NCI-H2081 (cell line): ENCODE data around the gene FUT6.
A peak's percentile ranks its signal among the peaks of the same experiment; 100 is the strongest.

Experiments used
- DNase-seq, 2 experiments: peaks; one replicate each; lab custom pipeline; 2025; lab: John Stamatoyannopoulos, UW

Gene FUT6

DNA sequence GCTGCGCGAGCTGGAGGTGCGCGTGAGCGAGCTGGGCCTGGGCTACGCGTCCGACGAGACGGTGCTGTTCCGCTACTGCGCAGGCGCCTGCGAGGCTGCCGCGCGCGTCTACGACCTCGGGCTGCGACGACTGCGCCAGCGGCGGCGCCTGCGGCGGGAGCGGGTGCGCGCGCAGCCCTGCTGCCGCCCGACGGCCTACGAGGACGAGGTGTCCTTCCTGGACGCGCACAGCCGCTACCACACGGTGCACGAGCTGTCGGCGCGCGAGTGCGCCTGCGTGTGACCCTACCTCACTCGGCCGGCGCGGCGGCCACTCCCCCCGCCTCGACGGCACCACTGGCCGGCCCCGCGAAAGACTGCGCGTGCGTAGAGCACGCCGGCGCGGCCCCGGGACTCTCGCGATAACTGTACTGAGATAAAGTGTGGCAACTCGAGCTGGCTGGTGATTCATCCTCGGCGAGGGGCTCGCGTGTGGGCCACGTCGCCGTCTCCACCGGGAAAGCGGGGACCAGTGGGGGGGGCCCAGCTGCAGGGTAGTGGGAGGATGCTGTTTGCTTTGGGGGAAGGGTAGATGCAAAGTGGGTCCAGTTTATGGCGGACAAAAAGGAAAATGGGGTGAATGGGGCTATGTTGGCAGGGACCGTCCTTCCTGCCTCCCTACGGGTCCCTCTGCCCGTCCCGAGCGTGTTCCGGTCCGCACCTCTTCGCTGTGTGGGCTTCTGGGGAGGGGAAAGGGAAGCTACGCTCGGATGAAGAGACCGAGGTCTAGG lies 11.4 kb downstream of the FUT6 start:
- peak; percentile 94 to 97 for DNase-seq

DNA sequence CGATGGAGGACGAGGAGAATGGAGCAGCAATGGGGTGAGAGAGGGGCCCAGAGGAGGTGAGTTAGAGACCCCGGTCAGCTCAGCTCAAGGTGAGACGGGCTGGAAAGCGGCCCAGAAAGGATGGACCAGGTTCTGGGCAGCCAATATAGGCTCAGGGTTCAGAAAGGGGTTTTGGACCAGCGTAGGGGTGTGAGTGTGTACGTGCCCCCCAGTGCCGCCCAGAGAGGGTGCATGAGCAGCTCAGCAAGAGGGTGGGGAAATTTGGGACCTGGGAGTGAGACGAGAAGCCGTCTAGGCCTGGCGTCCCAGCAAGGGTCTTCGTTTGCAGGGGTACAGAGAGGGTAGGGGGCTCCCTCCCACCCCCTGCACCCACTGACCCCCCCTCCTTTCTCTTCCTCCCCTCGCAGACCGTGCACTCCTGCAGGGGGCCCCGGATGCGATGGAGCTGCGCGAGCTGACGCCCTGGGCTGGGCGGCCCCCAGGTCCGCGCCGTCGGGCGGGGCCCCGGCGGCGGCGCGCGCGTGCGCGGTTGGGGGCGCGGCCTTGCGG lies 12.1 kb downstream of the FUT6 start:
- DNase-seq = no peak

- DNase-seq = peak; percentile 83 to 94
These were observed 12.8 kb downstream of the FUT6 start for GRCh38 chr19:5826531-5827341.

DNA sequence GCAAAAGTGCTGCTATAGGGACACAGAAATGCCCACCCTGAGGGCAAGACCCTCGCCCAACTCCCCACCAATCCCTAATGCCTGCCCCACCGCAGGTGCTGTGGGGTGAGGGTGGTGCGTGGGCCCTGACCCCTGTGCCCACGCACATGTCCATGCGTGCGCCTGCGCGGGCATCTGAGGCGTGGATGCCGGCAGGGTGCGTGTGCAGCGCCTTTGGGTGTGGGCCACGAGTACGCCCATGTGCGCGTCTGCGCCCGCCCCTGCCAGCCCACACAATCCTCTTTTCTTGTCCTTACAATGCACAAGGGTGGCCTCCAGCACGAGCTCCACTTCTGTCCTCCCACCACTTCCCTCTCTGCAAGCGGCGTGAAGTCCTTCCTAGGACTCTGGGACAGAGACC lies 14.3 kb downstream of the FUT6 start:
- DNase-seq = no peak

GRCh38 chr19:5824751-5825150 lies 14.8 kb downstream of the FUT6 start:
- no peak for DNase-seq

DNA sequence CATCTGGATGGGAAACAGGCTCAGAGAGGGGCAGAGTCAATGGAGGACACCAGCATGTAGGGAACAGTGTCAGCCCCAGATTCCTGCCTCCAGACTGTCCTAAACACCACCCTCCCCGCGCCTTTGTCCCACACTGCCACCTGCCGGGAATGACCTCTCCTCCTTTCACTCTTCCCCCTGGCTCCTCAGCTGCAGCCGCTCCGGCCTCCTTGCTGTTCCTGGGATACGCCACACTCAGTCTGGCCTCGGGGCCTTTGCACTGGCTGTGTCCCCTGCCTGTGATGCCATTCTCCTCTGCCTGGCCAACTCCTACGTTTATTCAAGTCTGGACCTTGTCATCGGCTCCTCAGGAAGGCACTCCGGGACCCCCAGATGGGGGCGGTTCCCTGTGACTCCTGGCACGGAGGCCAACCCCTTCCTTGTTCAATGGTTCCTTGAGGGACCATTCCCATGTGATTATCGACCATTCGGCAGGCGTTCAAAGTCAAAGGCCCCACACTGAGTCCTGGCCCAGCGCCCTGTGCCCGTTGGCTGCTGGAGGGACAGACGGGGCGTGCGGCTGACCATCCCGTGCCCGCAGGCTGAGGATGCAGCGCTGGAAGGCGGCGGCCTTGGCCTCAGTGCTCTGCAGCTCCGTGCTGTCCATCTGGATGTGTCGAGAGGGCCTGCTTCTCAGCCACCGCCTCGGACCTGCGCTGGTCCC lies 15.8 kb downstream of the FUT6 start:
- no peak for DNase-seq

DNA sequence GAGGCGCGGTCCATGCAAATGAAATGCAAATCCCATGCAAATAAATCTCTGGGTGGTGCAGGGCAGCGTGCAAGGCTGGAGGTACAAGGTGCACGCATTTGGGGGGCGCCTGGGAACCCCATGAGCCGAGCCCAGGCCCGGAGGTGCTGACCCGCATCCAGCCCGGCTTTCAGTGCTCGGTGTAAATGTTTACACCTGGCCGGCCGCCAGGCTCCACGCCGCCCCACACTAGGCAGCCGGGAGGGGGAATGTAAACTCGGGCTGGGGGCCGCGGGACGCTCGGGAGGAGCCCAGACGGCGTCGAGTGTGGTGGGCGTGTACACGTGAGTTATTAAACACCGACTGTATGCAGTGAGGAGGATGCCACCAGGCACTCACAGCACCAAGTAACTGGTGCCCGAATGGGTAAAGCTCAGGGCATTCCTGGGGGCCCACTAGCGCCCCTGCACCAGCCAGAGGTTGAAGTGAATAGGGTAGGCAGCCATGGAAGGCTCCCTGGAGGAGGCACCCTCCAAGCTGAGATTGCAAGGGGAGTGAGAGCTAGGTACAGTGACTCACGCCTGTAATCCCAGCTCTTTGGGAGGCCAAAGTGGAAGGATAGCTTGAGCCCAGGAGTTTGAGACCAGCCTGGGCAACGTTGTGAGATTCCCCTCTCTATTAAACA lies 17.2 kb downstream of the FUT6 start:
- DNase-seq = peak in 1 of 2 experiments; percentile 24

DNA sequence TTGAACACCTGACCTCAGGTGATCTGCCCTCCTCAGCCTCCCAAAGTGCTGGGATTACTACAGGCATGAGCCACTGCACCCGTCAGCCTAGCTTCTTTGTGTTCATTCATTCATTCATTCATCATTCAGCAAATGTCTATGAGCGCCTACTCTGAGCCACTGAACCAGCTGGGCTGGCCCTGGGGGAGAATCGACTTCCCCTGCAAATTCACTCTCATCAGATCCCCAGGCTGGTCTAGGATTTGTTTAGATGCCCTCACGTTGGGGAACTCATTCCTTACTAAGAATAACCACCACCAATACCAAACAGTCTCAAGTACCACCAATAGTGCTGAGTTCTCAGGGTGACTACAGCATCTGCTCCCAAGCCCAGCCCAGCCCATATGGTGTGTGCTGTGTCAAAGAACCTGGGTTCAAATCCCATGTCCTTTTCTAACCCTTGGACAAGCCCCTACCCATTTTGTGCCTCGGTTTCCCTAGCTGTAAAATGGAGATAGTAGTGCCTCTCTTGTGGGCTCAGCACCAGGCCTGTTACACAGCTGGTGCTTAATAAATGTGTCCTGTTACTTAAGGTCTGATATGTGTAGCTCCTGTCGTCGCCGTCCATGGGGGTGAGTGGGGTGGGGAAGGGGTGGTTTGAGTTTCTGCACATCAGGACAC lies 17.9 kb downstream of the FUT6 start:
- no peak for DNase-seq

DNA sequence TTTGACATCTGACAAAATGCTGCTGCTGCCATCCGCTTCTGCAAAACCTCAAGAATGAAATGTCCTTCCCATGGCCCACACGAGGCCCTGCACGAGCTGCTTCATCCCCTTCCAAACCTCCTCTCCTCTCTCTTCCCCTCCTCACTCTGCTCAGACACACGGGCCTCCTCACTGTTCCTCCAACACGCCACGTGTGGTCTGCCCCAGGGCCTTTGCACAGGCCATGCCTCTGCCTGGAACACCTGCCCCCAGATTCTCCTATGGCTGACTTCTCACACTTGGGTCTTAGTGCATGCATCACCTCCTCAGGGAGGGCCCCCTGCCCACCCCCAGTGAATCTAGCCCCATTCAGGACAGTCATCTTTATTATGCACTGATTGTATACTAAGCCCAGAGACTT lies 18.7 kb downstream of the FUT6 start:
- DNase-seq = no peak

- no peak for DNase-seq
These were observed 20.9 kb downstream of the FUT6 start for GRCh38 chr19:5818594-5818993.

DNA sequence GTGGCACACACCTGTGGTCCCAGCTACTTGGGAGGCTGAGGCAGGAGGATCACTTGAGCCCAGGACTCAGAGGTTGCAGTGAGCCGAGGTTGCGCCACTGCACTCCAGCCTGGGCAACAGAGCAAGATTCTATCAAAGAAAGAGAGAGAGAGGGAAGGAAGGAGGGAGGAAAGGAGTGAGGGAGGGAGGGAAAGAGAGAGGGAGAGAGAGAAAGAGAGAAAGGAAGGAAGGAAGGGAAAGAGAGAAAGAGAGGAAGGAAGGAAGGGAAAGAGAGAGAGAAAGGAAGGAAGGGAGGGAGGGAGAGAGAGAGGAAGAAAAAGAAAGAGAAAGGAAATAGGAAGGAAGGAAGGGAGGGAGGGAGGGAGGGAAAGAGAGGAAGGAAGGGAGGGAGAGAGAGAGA lies 22.3 kb downstream of the FUT6 start:
- DNase-seq = no peak

DNA sequence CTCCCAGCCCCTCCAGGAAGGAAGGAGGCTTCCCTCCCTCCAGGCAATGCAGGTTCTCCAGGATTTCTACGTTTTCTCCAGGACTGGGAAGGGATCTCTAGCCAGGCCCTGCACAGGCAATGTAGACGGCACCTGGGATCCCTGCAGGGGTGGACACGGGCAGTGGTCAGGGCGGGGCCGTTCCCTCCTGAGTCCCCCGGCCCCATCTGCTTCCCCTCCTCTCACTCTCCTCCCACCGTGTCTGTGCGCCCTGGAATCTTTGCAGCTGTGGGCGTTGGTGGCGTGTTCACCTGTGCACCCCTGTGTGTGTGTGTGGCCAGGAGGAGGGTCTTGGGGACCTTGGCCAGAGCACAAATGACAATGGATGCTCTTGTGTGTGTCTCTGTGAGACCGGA lies 24.7 kb downstream of the FUT6 start:
- DNase-seq = no peak

DNA sequence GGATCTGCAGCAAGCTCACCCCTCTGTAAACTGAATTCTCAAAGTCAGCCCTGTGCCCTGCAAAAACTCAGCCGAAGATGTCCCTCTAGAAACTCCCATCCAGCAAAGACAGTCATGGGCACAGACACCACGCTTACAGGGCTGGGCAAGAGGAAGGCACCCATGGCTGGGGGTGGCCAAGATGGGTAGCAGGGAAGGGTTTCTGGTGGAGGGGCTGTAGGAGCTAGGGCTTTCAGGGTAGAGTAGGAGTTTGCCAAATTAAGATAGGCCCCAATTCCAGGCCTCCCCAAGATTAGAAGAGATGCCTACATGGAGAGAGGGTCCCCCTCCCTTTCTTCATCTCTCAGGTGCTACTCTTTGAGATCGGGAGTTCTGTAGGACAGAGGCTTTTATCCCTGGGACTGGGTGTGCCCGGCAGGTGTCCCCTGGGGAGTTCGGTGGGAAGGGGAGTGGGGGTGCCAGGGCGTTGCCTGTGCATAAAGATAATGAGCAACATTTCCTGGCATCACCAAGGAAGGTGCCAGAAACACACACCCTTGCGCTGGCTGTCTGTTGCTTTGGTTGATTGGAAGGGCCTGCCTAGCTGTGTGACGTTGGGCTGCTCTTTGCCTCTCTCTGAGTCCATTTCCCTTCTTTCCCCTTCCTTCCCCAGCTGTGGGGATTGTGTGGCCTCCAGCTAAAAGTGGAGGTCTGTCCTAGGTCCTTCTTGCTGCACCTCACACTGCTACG lies 25.2 kb downstream of the FUT6 start:
- DNase-seq = no peak

- DNase-seq = no peak
These were observed 28.4 kb downstream of the FUT6 start for GRCh38 chr19:5811117-5811516.

DNA sequence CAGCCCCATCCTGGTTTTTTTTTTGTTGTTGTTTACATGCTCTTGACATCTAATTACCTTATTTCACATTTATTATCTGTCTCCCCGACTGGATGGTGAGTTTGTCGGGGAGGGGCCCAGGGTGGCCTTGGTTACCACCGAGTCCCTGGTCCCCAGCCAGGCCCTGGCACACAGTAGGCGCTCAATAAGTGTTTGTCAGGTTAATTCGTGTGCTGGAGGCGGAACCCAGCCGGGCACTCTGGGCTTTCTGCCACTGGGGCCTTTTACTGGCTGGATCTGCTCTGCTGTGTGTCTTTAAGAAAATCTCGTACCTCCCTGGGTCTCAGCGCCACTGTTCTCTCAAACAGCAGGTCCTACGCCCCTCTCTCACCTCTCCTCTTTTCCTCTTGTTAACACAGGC lies 30.0 kb downstream of the FUT6 start:
- DNase-seq = no peak

DNA sequence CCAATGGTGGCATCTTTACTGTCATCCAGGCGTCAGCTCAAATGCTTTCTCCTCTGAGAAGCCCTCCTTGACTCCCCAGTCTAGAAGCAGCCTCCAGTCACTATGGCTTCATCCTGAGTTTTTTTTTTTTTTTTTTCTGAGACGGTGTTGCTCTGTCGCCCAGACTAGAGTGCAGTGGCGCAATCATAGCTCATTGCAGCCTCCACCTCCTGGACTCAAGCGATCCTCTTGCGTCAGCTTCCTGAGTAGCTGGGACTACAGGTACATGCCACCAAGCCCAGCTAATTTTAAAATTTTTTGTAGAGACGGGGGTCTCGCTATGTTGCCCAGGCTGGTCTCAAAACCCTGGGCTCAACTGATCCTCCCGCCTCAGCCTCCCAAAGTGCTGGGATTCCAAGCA lies 30.4 kb downstream of the FUT6 start:
- no peak for DNase-seq

GRCh38 chr19:5808120-5808816 lies 31.2 kb downstream of the FUT6 start:
- no peak for DNase-seq

DNA sequence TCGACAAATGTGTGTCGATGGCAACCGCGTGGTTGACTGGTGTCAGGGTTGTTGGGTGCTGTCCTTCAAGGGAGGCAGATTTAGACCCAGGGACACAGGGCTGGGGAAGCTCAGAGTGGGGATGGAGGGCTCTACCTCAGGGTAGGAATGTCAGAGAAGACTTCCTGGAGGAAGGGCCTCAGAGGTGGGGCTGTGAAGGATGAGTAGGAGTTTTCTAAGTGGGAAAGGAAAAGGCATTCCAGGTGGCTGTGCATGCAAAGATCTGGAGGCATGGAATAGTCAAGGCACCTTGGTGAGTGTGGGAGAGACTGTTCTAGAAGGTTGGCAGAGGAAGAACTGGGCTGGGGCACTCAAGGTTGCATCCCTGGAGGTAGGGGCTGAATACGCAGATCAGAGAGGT lies 32.6 kb downstream of the FUT6 start:
- no peak for DNase-seq

DNA sequence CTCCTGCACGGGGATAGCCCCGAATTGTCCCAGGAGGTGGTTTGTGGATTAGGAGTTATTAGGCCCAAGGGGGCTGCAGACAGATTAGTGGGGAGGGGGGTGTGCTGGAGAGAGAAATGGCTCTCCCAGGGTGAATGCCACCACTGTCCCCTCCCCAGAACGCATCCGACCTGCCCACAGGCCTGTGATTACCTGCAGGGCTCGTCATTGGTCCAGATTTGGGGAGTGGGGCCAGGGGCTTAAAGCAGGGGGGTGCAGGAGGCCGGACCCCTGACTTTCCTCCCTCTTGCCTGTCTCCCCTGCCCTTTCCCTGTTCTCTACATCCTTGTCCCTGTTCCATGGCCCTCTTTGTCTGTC lies 33.4 kb downstream of the FUT6 start:
- no peak for DNase-seq

DNA sequence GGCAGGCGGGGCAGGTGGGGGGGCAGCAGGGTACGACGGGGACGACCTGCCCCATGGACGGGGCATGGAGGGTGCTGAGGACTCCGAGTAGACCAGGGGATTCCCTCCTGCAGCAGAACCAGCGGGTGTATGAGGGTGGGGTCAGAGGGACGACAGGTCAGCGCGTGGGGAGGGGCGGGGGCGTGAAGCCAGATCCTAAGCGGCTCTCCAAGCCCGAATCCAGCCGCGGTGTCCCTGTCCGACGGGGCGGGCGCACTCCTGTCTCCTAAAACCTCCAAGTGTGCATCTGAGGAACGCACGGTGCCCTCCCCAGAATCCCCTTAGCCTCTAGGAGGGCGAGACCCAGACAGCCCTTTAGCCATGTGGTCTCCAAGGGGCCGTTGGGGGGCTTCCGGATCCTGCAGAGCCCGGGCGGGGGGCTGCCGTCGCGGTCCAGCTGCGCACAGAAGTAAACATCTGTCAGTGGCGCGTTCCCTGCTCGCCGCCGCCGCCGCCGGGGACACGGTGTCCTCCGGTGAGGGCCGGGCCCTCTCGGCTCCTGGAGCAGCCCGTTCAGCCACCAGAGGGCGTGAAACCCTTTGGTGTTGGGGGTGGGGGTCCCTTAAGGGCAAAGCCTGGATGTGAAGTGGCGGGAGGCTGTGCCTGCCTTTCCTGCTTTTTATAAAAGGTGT lies 33.9 kb downstream of the FUT6 start:
- DNase-seq = peak; percentile 66 to 76
